Mucosa of stomach (tissue), 1 donor: ENCODE data around the gene SLC48A1.

ENCODE experiments used
- H3K27me3 ChIP-seq: one replicate; pipeline ENCODE4 v1.7.0; 2013; ENCODE audit warnings: mild to moderate bottlenecking, low read length; ENCODE audit not compliant: control insufficient read depth, insufficient read depth
- H3K36me3 ChIP-seq: one replicate; pipeline ENCODE4 v1.7.0; 2013; ENCODE audit warnings: low read length; ENCODE audit not compliant: control insufficient read depth, insufficient read depth
- H3K4me1 ChIP-seq: one replicate; pipeline ENCODE4 v1.7.0; 2013; ENCODE audit warnings: mild to moderate bottlenecking, low read length; ENCODE audit not compliant: control insufficient read depth, insufficient read depth
- H3K4me3 ChIP-seq: one replicate; pipeline ENCODE4 v1.7.0; 2013; ENCODE audit warnings: low read length
- H3K9ac ChIP-seq: one replicate; pipeline ENCODE4 v1.7.0; 2013; ENCODE audit warnings: mild to moderate bottlenecking, low read length, moderate library complexity
- H3K9me3 ChIP-seq: one replicate; pipeline ENCODE4 v1.7.0; 2013; ENCODE audit warnings: mild to moderate bottlenecking, low read length, moderate library complexity; ENCODE audit not compliant: control insufficient read depth
- donor health status: Pancreatic carcinoma.

SLC48A1 gene

GRCh38 chr12:47766502-47767215 lies 6.4 kb upstream of the SLC48A1 start:
- Histone ChIP-seq H3K9ac (no peak overlapping the region), H3K4me1 (no peaks in the 10 kb centered on the region), H3K36me3 (no peaks in the 10 kb centered on the region), H3K9me3 (no peaks in the 10 kb centered on the region), H3K27me3 (no peaks in the 10 kb centered on the region), H3K4me3 (no peak overlapping the region)

- no peaks in the 10 kb centered on the region for H3K36me3 ChIP-seq
- H3K27me3 ChIP-seq: no peaks in the 10 kb centered on the region
- peaks cover 2% of the 10 kb centered on the region for H3K4me1 ChIP-seq
- no peak overlapping the region for H3K9ac ChIP-seq
- H3K9me3 ChIP-seq: no peaks in the 10 kb centered on the region
- no peak overlapping the region for H3K4me3 ChIP-seq
These were observed 5.8 kb upstream of the SLC48A1 start for GRCh38 chr12:47767216-47767724.

GRCh38 chr12:47768323-47768811 lies 4.7 kb upstream of the SLC48A1 start:
- Histone ChIP-seq H3K4me3 (no peak overlapping the region), H3K9ac (no peak overlapping the region), H3K27me3 (no peaks in the 10 kb centered on the region), H3K9me3 (no peaks in the 10 kb centered on the region), H3K36me3 (no peaks in the 10 kb centered on the region), H3K4me1 (peaks cover 5% of the 10 kb centered on the region)

DNA sequence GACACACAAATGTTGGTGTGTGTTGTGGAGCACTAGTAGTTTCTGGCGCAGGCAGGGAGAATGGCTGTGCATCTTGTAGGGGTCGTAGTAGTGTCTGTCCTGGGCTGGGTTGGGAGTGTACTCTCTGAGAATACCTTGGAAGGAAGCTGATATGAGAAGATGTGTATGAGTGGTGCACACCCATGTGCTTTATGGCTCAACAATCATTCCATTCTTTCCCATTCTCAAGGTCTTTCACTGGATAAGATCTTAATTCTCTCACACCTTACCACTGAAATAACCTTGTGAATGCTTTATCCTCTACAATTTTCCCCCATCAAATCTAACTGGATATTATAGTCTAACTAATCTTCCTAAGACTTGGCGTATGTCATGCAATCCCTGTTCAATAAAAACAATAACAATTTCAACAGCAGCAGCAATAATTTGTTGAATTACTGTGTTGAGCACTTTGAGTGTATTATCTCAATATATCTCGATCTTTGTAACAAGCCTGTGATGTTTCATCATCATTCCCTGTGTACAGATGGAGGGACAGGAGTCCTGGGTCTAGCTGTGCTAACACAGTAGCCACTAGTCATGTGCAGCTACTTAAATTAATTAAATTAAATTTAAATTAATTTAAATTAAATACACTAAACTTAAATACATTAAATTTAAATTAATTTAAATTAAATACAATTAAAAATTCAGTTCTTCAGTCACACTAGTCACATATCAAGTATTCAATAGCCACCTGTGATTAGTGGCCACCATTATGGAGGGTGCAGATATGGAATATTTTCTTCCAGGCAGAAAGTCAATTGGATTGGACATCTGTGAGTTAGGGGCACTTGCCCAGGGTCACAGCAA lies 3.6 kb upstream of the SLC48A1 start:
- H3K9me3 ChIP-seq: no peaks in the 10 kb centered on the region
- H3K36me3 ChIP-seq: no peaks in the 10 kb centered on the region
- peaks cover 9% of the 10 kb centered on the region for H3K4me1 ChIP-seq
- H3K4me3 ChIP-seq: no peak overlapping the region
- no peak overlapping the region for H3K9ac ChIP-seq
- H3K27me3 ChIP-seq: no peaks in the 10 kb centered on the region

- H3K36me3 ChIP-seq: no peaks in the 10 kb centered on the region
- H3K9me3 ChIP-seq: no peaks in the 10 kb centered on the region
- no peak overlapping the region for H3K4me3 ChIP-seq
- no peaks in the 10 kb centered on the region for H3K27me3 ChIP-seq
- H3K4me1 ChIP-seq: peaks cover 16% of the 10 kb centered on the region
- no peak overlapping the region for H3K9ac ChIP-seq
These were observed 2.8 kb upstream of the SLC48A1 start for GRCh38 chr12:47770086-47770726.

- peaks cover 22% of the 10 kb centered on the region for H3K4me1 ChIP-seq
- H3K9me3 ChIP-seq: no peaks in the 10 kb centered on the region
- no peak overlapping the region for H3K9ac ChIP-seq
- H3K36me3 ChIP-seq: no peaks in the 10 kb centered on the region
- no peaks in the 10 kb centered on the region for H3K27me3 ChIP-seq
- H3K4me3 ChIP-seq: no peak overlapping the region
These were observed 1.7 kb upstream of the SLC48A1 start for GRCh38 chr12:47771304-47771703.

DNA sequence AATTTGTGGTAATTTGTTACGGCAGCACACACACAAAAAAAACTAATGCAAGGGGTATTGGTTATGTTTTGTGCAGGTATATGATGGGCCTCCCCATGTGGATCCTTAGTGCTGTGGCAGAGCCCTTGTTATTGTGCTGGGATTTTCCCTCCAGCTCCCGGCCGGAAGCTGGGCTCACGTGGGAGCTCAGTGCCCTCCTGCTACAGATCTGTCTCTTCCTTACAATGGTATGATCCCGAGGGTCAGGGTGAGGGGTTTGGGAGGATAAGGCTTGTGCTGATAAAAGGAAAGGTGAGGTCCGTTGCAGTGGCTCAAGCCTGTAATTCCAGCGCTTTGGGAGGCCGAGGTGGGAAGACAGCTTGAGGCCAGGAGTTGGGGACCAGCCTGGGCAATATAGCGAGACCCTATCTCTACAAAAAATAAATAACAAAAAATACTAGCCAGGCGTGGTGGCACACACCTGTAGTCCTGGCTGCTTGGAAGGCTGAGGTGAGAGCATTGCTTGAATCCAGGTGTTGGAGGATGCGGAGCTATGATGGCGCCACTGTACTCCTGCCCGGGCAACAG lies 861 bp upstream of the SLC48A1 start:
- H3K4me1 ChIP-seq: peaks cover 25% of the 10 kb centered on the region
- no peak overlapping the region for H3K4me3 ChIP-seq
- H3K36me3 ChIP-seq: no peaks in the 10 kb centered on the region
- H3K9me3 ChIP-seq: no peaks in the 10 kb centered on the region
- peak overlapping the region; percentile 77 for H3K9ac ChIP-seq
- no peaks in the 10 kb centered on the region for H3K27me3 ChIP-seq

GRCh38 chr12:47772738-47773061 lies 338 bp upstream of the SLC48A1 start:
- Histone ChIP-seq H3K9ac (peak overlapping the region; percentile 77), H3K4me3 (no peak overlapping the region), H3K4me1 (peaks cover 30% of the 10 kb centered on the region), H3K36me3 (no peaks in the 10 kb centered on the region), H3K27me3 (no peaks in the 10 kb centered on the region), H3K9me3 (no peaks in the 10 kb centered on the region)

GRCh38 chr12:47773858-47774580 lies 981 bp downstream of the SLC48A1 start:
- H3K36me3 ChIP-seq: no peaks in the 10 kb centered on the region
- H3K9me3 ChIP-seq: no peaks in the 10 kb centered on the region
- peaks cover 38% of the 10 kb centered on the region for H3K4me1 ChIP-seq
- H3K4me3 ChIP-seq: peak overlapping the region; percentile 39
- no peaks in the 10 kb centered on the region for H3K27me3 ChIP-seq
- peak overlapping the region; percentile 71 for H3K9ac ChIP-seq

- Histone ChIP-seq H3K27me3 (no peaks in the 10 kb centered on the region), H3K4me3 (no peak overlapping the region), H3K4me1 (peaks cover 38% of the 10 kb centered on the region), H3K9me3 (no peaks in the 10 kb centered on the region), H3K9ac (peak overlapping the region; percentile 37), H3K36me3 (no peaks in the 10 kb centered on the region)
These were observed 1.6 kb downstream of the SLC48A1 start for GRCh38 chr12:47774663-47775062.

GRCh38 chr12:47775100-47775911 lies 2.3 kb downstream of the SLC48A1 start:
- no peaks in the 10 kb centered on the region for H3K9me3 ChIP-seq
- H3K4me3 ChIP-seq: no peak overlapping the region
- no peak overlapping the region for H3K9ac ChIP-seq
- H3K4me1 ChIP-seq: peaks cover 38% of the 10 kb centered on the region
- H3K36me3 ChIP-seq: no peaks in the 10 kb centered on the region
- no peaks in the 10 kb centered on the region for H3K27me3 ChIP-seq
